ENCODE measurements around the gene MTA1.

- TF ChIP-seq POLR2AphosphoS5 (IDR thresholded peaks at IDR 0.05; ENCODE audit: low read depth, low read length): no peak
- no peak for TF ChIP-seq POLR2A (IDR thresholded peaks at IDR 0.05; ENCODE audit: low read depth, low read length)
- TF ChIP-seq TAF1 (IDR thresholded peaks at IDR 0.05; ENCODE audit: borderline replicate concordance, low read depth, low read length): no peak
Measured at GRCh38 chr14:105393151-105393550, 26.5 kb upstream of the MTA1 start.
